Amniotic epithelial cell (primary cell): ENCODE measurements around the gene KAZALD1.

Experiments
- DNase-seq: peaks from one replicate; pipeline ENCODE4 v3.0.0-alpha.2; 2010; ENCODE audit warnings: low read depth

The KAZALD1 gene

GRCh38 chr10:101067356-101068083 is 5.7 kb downstream of the KAZALD1 start:
- DNase-seq: peak; percentile 66

- DNase-seq: no peak
Observed at GRCh38 chr10:101069441-101069840, 7.7 kb downstream of the KAZALD1 start.

GRCh38 chr10:101070098-101070497 is 8.3 kb downstream of the KAZALD1 start:
- no peak for DNase-seq

- DNase-seq: peak; percentile 82
Observed at GRCh38 chr10:101071267-101071884, 9.6 kb downstream of the KAZALD1 start.

- no peak for DNase-seq
Observed at GRCh38 chr10:101071885-101072433, 10.2 kb downstream of the KAZALD1 start.

- no peak for DNase-seq
Observed at GRCh38 chr10:101072923-101073322, 11.1 kb downstream of the KAZALD1 start.

- DNase-seq: no peak
Observed at GRCh38 chr10:101073631-101074030, 11.8 kb downstream of the KAZALD1 start.

GRCh38 chr10:101075775-101076174 is 14.0 kb downstream of the KAZALD1 start:
- no peak for DNase-seq

GRCh38 chr10:101076630-101077029 is 14.8 kb downstream of the KAZALD1 start:
- no peak for DNase-seq

GRCh38 chr10:101079874-101080273 is 18.1 kb downstream of the KAZALD1 start:
- DNase-seq: no peak

GRCh38 chr10:101080933-101081931 is 19.4 kb downstream of the KAZALD1 start:
- no peak for DNase-seq

GRCh38 chr10:101085846-101086245 is 24.1 kb downstream of the KAZALD1 start:
- no peak for DNase-seq

- no peak for DNase-seq
Observed at GRCh38 chr10:101087376-101087775, 25.6 kb downstream of the KAZALD1 start.

- no peak for DNase-seq
Observed at GRCh38 chr10:101087965-101088364, 26.2 kb downstream of the KAZALD1 start.

GRCh38 chr10:101089520-101090299 is 27.9 kb downstream of the KAZALD1 start:
- DNase-seq: no peak

- no peak for DNase-seq
Observed at GRCh38 chr10:101090597-101090996, 28.8 kb downstream of the KAZALD1 start.

GRCh38 chr10:101091546-101092290 is 29.9 kb downstream of the KAZALD1 start:
- no peak for DNase-seq

- no peak for DNase-seq
Observed at GRCh38 chr10:101092881-101093354, 31.1 kb downstream of the KAZALD1 start.

- DNase-seq: no peak
Observed at GRCh38 chr10:101094121-101094879, 32.5 kb downstream of the KAZALD1 start.

- no peak for DNase-seq
Observed at GRCh38 chr10:101095004-101095403, 33.2 kb downstream of the KAZALD1 start.
